IPS-NIHi11 (cell line): ENCODE measurements around the gene CDC42EP5.

Experiments used
- DNase-seq: peaks from one replicate; pipeline ENCODE4 v3.0.0; 2012; ENCODE audit warnings: mixed read lengths, low spot score

CDC42EP5 gene

GRCh38 chr19:54462655-54463530 is 10.2 kb downstream of the CDC42EP5 start:
- peak; percentile 72 for DNase-seq

- no peak for DNase-seq
Measured at GRCh38 chr19:54462047-54462654, 10.9 kb downstream of the CDC42EP5 start.

GRCh38 chr19:54461613-54462012 is 11.5 kb downstream of the CDC42EP5 start:
- no peak for DNase-seq

- no peak for DNase-seq
Measured at GRCh38 chr19:54461210-54461609, 11.9 kb downstream of the CDC42EP5 start.

GRCh38 chr19:54460230-54461005 is 12.7 kb downstream of the CDC42EP5 start:
- DNase-seq, result no peak

- no peak for DNase-seq
Measured at GRCh38 chr19:54459282-54460229, 13.5 kb downstream of the CDC42EP5 start.

GRCh38 chr19:54458648-54459281 is 14.3 kb downstream of the CDC42EP5 start:
- DNase-seq, result no peak

GRCh38 chr19:54457773-54458647 is 15.1 kb downstream of the CDC42EP5 start:
- DNase-seq, result no peak

- no peak for DNase-seq
Measured at GRCh38 chr19:54456423-54457373, 16.4 kb downstream of the CDC42EP5 start.

GRCh38 chr19:54455786-54456422 is 17.2 kb downstream of the CDC42EP5 start:
- DNase-seq, result no peak

- DNase-seq, result no peak
Measured at GRCh38 chr19:54454781-54455675, 18.1 kb downstream of the CDC42EP5 start.

- DNase-seq, result no peak
Measured at GRCh38 chr19:54453921-54454780, 18.9 kb downstream of the CDC42EP5 start.

GRCh38 chr19:54452626-54453025 is 20.5 kb downstream of the CDC42EP5 start:
- DNase-seq, result no peak

- no peak for DNase-seq
Measured at GRCh38 chr19:54451997-54452396, 21.1 kb downstream of the CDC42EP5 start.

- DNase-seq, result no peak
Measured at GRCh38 chr19:54451331-54451871, 21.7 kb downstream of the CDC42EP5 start.

GRCh38 chr19:54449701-54450069 is 23.4 kb downstream of the CDC42EP5 start:
- DNase-seq, result no peak
